KBM-7 (cell line): ENCODE results near the gene LAMA3.

Experiments used
- DNase-seq: peaks from one replicate; pipeline ENCODE4 v3.0.0-alpha.2; 2015
- in situ Hi-C: fragments of 300-500 bp; cut with MboI; formaldehyde crosslinking; loops from 2 replicates; pipeline ENCODE4 v1.14.3; 2020; ENCODE audit warnings: low sequenced_read_pairs, low pct_unique_long_range_greater_than_20kb, mixed read lengths

LAMA3 gene

GRCh38 chr18:23938043-23938756 is 248.9 kb downstream of the LAMA3 start:
- no peak for DNase-seq
- in situ Hi-C loops: no loop called here

GRCh38 chr18:23938901-23939341 is 249.7 kb downstream of the LAMA3 start:
- DNase-seq: no peak
- in situ Hi-C loops: no loop called here

GRCh38 chr18:23939366-23939765 is 250.1 kb downstream of the LAMA3 start:
- in situ Hi-C loops: no loop called here
- no peak for DNase-seq

DNA sequence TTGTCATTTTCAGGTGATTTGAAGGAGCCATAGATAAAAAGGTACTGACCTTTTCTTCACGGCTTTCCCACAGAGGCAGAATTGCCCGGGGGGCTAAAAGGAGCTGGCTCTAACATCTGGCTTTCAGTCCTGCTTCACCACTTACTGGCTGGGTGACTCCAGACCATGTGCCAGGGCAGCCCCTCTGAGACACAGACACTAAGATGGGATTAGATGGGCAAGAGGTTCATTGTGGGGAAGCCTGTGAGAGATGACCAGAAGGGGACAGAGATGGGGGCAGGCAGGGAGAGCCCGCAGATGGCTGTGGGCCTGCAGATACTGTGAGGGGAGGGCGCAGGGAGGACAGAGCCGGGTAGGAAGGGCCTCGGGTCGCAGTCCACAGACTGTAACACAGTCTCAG is 250.6 kb downstream of the LAMA3 start:
- in situ Hi-C loops: no loop called here
- DNase-seq: no peak

GRCh38 chr18:23941791-23942190 is 252.5 kb downstream of the LAMA3 start:
- no peak for DNase-seq
- in situ Hi-C loops: no loop called here

DNA sequence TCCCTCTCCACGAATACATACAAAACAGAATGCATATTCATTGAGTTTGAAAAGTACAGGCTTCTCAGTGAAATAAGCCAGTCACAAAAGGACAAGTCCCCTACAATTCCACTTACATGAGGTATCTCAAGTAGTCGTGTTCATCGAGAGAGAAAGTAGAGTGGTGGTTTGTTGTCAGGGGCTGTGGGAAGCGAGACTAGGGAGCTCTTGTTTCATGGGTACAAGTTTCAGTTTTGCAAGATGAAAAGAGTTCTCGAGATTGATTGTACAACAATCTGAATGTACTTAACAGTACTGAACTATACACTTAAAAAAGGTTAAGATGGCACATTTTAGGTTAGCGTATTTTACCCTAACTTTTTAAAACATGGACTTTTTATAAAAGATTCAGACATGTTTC is 253.9 kb downstream of the LAMA3 start:
- in situ Hi-C loops: no loop called here

DNA sequence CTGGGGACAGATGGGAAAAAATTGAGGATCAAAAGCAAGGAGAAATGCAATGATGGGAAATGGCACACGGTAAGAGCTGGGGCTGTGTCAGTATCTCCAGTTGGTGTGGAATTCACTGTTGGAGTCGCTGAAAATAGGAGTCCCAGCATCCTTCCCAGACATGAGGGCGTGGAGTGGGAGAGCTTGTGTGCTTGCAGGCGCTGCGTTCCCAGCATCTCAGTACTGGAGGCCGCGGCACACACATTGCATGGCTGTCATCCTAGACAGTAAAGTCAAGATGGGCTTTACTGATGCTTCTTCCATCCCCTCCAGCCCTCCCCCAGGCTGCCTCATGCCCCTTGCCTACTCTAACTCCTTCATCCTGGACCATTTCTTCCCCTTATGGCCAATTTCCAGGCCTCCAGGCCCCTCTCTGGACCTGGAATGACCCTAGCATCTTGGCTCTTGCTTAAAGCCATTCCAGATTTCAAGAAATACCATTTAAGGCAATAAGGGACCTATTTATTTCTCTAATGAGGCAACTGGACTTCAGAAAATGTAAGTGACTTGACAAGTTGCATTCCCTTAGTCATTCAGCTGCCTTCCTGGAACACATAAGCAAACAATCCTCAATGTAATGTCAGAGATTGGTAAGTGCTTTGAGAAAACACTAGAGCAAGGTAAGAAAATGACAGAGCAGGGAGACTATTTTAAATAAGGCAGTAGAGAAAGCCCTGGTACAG is 254.8 kb downstream of the LAMA3 start:
- in situ Hi-C loops: no loop called here
- DNase-seq: no peak

More for the DNA sequence above, 253.9 kb downstream of the LAMA3 start:
- DNase-seq: no peak

- in situ Hi-C loops: no loop called here
- DNase-seq: no peak
These were observed 256.3 kb downstream of the LAMA3 start for GRCh38 chr18:23945416-23946079.

DNA sequence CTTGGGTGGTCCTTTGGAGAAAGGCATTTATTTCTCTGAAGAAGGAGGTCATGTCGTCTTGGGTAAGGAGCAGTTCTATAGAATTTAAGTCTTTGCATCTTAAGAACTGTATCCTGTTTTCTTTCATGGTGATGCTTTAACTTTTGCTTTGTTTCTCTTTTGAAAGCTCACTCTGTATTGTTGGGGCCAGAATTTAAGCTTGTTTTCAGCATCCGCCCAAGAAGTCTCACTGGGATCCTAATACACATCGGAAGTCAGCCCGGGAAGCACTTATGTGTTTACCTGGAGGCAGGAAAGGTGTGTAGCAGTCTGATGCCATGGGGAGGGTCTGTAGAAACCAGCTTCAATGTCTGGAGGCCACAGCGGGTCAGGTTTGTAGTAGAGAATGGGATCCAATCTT is 260.6 kb downstream of the LAMA3 start:
- no peak for DNase-seq
- in situ Hi-C loops: no loop called here

DNA sequence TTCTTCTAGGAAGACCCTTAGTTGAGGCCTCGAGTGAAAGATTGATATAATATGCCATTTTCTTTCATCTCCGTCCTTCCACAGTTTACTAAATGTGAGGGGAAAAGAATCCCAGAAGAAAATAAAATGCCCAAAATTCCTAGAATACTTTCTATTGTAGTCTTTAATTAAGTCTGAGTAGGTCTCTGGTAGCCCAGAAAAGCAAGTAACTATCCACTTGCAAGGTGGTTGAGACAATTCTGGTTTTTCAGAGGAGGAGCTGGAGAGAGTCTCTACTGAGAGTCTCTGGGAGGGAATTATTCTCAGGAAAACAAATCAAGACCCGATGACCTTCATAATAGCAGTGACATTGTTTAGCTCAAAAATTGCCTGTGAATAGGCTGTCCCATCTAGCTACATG is 261.4 kb downstream of the LAMA3 start:
- no peak for DNase-seq
- in situ Hi-C loops: no loop called here

DNA sequence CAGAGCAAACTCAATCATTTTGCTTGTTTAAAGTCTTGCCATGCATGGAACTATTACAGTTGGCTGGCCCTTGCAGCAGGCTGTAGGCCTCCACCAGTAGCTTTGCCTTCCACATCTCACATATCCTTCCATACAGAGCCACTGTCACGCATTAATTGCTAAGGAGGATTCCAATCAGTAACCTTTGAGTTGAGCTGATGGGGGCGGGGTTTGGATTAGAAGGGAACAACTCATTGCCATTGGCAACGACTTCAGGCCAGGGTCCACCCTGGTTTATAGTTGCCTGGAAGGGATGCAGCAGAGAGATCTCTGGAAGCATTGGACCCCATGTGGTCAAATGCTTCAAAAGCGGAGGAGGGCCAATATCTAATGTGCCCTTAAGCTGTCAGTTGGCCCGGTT is 262.0 kb downstream of the LAMA3 start:
- in situ Hi-C loops: no loop called here
- no peak for DNase-seq

DNA sequence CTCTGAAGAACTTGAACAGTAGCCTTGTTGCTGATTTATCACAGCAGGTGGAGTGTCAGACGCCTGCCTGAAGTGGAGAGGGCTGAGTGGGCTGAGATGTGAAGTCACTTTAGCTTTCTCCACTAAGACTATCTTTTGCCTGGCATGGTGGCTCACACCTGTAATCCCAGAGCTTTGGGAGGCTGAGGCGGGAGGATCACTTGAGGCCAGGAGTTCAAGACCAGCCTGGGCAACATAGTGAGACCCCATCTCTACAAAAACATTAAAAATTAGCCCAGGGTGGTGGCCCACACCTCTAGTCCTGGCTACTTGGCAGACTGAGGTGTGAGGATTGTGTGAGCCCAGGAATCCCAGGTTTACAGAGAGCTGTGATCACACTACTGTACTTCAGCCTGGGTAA is 264.7 kb downstream of the LAMA3 start:
- DNase-seq: no peak
- in situ Hi-C loops: no loop called here

DNA sequence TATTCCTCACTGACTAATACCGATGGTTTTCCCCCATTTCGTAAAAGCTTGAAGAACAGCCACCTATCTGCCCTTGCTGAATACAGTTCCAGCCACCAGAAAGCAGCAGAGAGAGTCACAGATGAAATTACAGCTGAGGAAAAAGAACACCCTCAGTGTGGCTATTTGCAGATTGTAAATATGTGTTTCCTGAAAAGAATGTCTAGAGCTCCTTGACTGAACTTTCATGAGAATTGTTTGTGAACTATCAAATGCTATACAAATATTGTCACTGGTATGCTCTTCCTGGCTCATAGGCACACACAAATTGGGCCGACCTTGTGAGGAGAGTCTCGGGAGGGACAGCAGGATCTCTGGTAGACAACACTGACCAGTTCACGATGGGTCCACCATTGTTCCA is 267.2 kb downstream of the LAMA3 start:
- in situ Hi-C loops: no loop called here
- DNase-seq: no peak

- no peak for DNase-seq
- in situ Hi-C loops: no loop called here
These were observed 268.8 kb downstream of the LAMA3 start for GRCh38 chr18:23958036-23958435.

GRCh38 chr18:23963443-23964165 is 274.4 kb downstream of the LAMA3 start:
- in situ Hi-C loops: no loop called here
- no peak for DNase-seq

DNA sequence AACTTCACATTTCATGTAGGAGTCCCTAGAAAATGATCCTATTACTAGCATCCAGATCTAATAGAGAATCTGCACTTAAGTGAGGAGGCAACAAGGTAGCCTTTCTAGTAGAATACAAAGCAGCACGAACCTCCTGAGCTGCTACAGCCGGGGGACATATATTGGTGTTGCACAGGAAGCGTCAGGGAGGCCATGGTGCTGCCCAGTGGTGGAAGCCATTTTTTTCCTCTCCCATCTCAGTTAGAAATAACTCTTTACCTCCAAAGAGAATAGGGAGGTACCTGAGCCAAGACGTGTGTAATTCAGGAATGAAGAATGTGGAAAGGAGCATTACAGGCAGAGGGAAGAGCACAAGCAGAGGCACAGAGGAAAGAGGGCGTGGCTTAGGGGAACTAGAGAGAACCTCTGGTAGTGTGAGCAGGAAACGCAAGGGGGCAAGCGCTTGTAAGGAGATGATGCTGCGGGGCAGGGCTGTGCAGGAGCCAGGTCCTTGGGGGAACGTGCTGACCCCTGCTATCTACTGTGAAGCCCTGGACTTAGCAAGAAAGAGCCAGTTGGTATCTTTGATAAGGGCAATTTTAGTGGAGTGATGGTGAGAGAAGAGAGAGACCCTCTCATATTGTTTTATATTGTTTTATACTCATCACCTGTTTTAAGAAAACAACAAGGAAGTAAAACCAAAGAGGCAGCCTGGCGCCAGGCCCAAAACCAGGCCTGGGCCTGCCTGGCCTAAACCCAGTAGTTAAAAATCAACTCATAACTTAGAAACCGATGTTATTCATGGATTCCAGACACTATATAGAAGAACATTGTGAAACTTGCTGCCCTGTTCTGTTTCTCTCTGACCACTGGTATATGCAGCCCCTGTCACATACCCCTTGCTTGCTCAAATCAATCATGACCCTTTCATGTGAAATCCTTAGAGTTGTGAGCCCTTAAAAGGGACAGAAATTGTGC is 275.3 kb downstream of the LAMA3 start:
- in situ Hi-C loops: no loop called here
- DNase-seq: no peak

GRCh38 chr18:23966909-23967308 is 277.7 kb downstream of the LAMA3 start:
- in situ Hi-C loops: no loop called here
- DNase-seq: no peak

DNA sequence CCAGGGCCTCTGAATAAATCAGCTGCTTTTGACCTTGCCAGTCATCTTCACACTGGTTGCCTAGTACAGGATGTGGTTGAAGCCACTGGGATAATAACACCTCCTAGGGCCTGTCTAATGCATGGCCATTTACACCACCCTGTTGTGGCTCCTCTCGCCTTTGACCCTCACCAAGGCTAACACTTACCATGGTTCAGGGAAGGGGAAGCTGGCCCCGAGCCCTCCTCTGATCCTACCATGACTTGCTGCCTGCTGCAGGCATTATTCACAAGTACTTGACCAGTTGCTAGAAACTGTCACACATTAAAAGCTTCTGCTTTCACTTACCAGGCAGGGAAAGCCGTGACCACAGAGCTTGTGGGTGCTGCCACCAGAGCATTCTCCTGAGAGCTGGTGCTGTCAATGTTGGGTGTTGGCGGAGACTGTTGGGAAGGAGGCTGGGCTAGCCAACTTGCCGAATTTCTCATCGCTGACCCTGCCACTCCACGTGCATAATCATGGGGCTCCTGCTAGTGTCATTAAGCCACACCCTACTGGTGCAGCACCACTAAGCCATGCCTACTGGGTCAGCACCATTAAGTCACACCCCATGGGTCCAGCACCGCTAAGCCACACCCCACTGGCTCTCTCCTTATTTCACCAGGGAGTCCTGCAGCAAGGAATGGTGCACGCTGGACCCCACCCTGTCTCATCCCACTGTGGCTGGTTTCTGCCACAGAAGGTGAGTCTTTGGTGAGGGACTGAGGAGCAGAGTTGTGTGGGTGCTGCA is 278.3 kb downstream of the LAMA3 start:
- in situ Hi-C loops: no loop called here
- DNase-seq: peak; percentile 51
